SK-N-SH (cell line): ENCODE measurements around the gene SRD5A3. TPM values are rescaled to one million over a fixed set of nuclear protein-coding genes. Genes with fewer than 3 reads are reported as not detected.

Source experiments
- CTCF ChIA-PET: fragments of 300-600, 350-600 bp; formaldehyde crosslinking; extraction: SDS; loops from one replicate; lab custom pipeline; 2021; lab: Yijun Ruan, JAX
- POLR2A ChIA-PET: fragments of 350-600 bp; sonication (Branson Sonifier 250); formaldehyde crosslinking; extraction: SDS; loops from one replicate; lab custom pipeline; 2020; ENCODE audit warnings: antibody characterized with exemption, inconsistent platforms; lab: Yijun Ruan, JAX
- DNase-seq: peaks from one replicate; pipeline ENCODE4 v3.0.0; 2012
- H2AFZ ChIP-seq: fragments of 200-600 bp; sonication (generic); 2 replicates; pipeline ENCODE4 v1.8.1; 2016; ENCODE audit warnings: antibody characterized with exemption, mild to moderate bottlenecking, low read depth
- H3F3A ChIP-seq: fragments of 200-600 bp; sonication (generic); replicated peaks from 2 replicates; pipeline ENCODE3; 2016; ENCODE audit warnings: antibody characterized with exemption, mild to moderate bottlenecking; ENCODE audit not compliant: insufficient read depth
- H3K27ac ChIP-seq, 2 experiments: fragments of 200-500 bp in 1 of 2; fragments of 200-600 bp in 1 of 2; sonication (Bioruptor generic) in 1 of 2; sonication (generic), shearing (Covaris generic) in 1 of 2; 2 replicates each; pipeline versions ENCODE4 v1.5.1 to v1.6.1; 2014 to 2016; ENCODE audit warnings: low read depth in 2 of 2, inconsistent platforms in 1 of 2, low read length in 1 of 2, mild to moderate bottlenecking in 1 of 2, mixed read lengths in 1 of 2
- H3K27me3 ChIP-seq: fragments of 200-600 bp; sonication (generic), shearing (Covaris generic); 2 replicates; pipeline ENCODE4 v1.6.1; 2016; ENCODE audit warnings: mixed run types; ENCODE audit not compliant: insufficient read depth
- H3K36me3 ChIP-seq, 2 experiments: fragments of 200-500 bp in 1 of 2; fragments of 200-600 bp in 1 of 2; sonication (Bioruptor generic) in 1 of 2; sonication (generic) in 1 of 2; replicated peaks in 1 of 2; 2 replicates each; pipeline versions ENCODE3 to v1.5.1; 2014 to 2016; ENCODE audit warnings: low read length in 1 of 2, mild to moderate bottlenecking in 1 of 2; ENCODE audit not compliant: insufficient read depth in 2 of 2, control insufficient read depth in 1 of 2
- H3K4me1 ChIP-seq, 2 experiments: fragments of 200-500 bp in 1 of 2; fragments of 200-600 bp in 1 of 2; sonication (Bioruptor generic) in 1 of 2; sonication (generic), shearing (Covaris generic) in 1 of 2; 2 replicates each; pipeline versions ENCODE4 v1.5.1 to v1.6.1; 2014 to 2016; ENCODE audit warnings: low read depth in 1 of 2, low read length in 1 of 2, mixed run types in 1 of 2; ENCODE audit not compliant: insufficient read depth in 2 of 2, control insufficient read depth in 1 of 2
- H3K4me2 ChIP-seq: fragments of 200-600 bp; sonication (generic), shearing (Covaris generic); 2 replicates; pipeline ENCODE4 v1.6.1; 2017; ENCODE audit warnings: mixed run types
- H3K4me3 ChIP-seq, 2 experiments: fragments of 200-500 bp in 1 of 2; fragments of 200-600 bp in 1 of 2; sonication (Bioruptor generic) in 1 of 2; sonication (generic), shearing (Covaris generic) in 1 of 2; 2 replicates each; pipeline versions ENCODE4 v1.5.1 to v1.8.1; 2014 to 2016; ENCODE audit warnings: low read depth in 2 of 2, inconsistent platforms in 1 of 2, low read length in 1 of 2, mild to moderate bottlenecking in 1 of 2, mixed read lengths in 1 of 2, moderate library complexity in 1 of 2
- H3K79me2 ChIP-seq: fragments of 200-600 bp; sonication (generic); 2 replicates; pipeline ENCODE4 v1.8.1; 2017; ENCODE audit warnings: mild to moderate bottlenecking; ENCODE audit not compliant: insufficient read depth
- H3K9ac ChIP-seq: fragments of 200-600 bp; sonication (generic); 2 replicates; pipeline ENCODE4 v1.6.1; 2017; ENCODE audit warnings: mixed run types
- H3K9me2 ChIP-seq: fragments of 200-600 bp; sonication (generic); 2 replicates; pipeline ENCODE4 v1.6.1; 2017; ENCODE audit warnings: mixed run types
- H3K9me3 ChIP-seq: fragments of 200-600 bp; sonication (generic); 2 replicates; pipeline ENCODE4 v1.6.1; 2017; ENCODE audit warnings: mixed run types, mild to moderate bottlenecking, moderate library complexity
- H4K20me1 ChIP-seq: fragments of 200-600 bp; sonication (generic); 2 replicates; pipeline ENCODE4 v1.6.1; 2017; ENCODE audit warnings: mild to moderate bottlenecking, mixed run types; ENCODE audit not compliant: insufficient read depth
- ELF1 ChIP-seq: IDR thresholded peaks from 2 replicates; pipeline ENCODE4 v1.4.0; 2012
- EP300 ChIP-seq, 2 experiments: IDR thresholded peaks; 2 replicates each; pipeline versions ENCODE4 v1.4.0 to v1.6.1; 2012; ENCODE audit warnings: borderline replicate concordance in 1 of 2, low read depth in 1 of 2, low read length in 1 of 2
- FOSL2 ChIP-seq: IDR thresholded peaks from 2 replicates; pipeline ENCODE4 v1.4.0; 2012; ENCODE audit warnings: low read depth, mild to moderate bottlenecking, moderate library complexity, borderline replicate concordance
- GATA2 ChIP-seq: sonication (generic); formaldehyde crosslinking; IDR thresholded peaks from 2 replicates; pipeline ENCODE4 v1.5.0; 2020; ENCODE audit warnings: mild to moderate bottlenecking, missing genetic modification reagents
- MXI1 ChIP-seq: IDR thresholded peaks from 2 replicates; pipeline ENCODE4 v1.6.1; 2012; ENCODE audit warnings: mild to moderate bottlenecking, low read depth, low read length, improper control_type of control experiment
- SIN3A ChIP-seq: IDR thresholded peaks from 2 replicates; pipeline ENCODE4 v1.6.1; 2012; ENCODE audit warnings: low read depth, mild to moderate bottlenecking, low read length, moderate library complexity, borderline replicate concordance
- WGBS: methylation state at CpG from one replicate; pipeline ENCODE4 v1.1.6; 2017; ENCODE audit warnings: low lambda C conversion rate; 5-methylcytosine and 5-hydroxymethylcytosine counted together
- polyA plus RNA-seq, 3 experiments: library from polyadenylated mRNA; depleted of rRNA; stranded (reverse); fragments of >200 nt; gene quantifications; 2 replicates each; pipeline ENCODE4 v1.2.3, GENCODE V29; 2012

SRD5A3 gene
- polyA plus RNA-seq, 1 of the 3 experiments (the other 2 are of a cell fraction): 5.1 TPM

- peak; percentile 82 for TF ChIP-seq MXI1
Observed at GRCh38 chr4:55395529-55396307, 49.7 kb downstream of the SRD5A3 start, which contains the start of gene TMEM165 (continued).

- Histone ChIP-seq H3K36me3 (peaks cover 12 to 26% of the 10 kb centered on the region in 2 experiments), H2AFZ (no peak overlapping the region; the same call in 1 of the 2 replicates), H3K9me2 (no peaks in the 10 kb centered on the region), H3K9me3 (no peaks in the 10 kb centered on the region), H3K4me2 (peak overlapping the region; percentile 99), H3K27me3 (no peaks in the 10 kb centered on the region), H3K4me1 (peaks cover 0 to 5% of the 10 kb centered on the region in 2 experiments; a peak in 2 of 4 replicates), H3K9ac (peak overlapping the region; percentile 98), H3K27ac (peak overlapping the region; percentile 86 to 89), H3K4me3 (peak overlapping the region; percentile 81 to 90), H3F3A (peaks cover 11% of the 10 kb centered on the region), H4K20me1 (peaks cover 44% of the 10 kb centered on the region), H3K79me2 (peaks cover 55% of the 10 kb centered on the region)
- TF ChIP-seq EP300 (IDR thresholded peaks at IDR 0.05; ENCODE audit: borderline replicate concordance in 1 of 2, low read depth in 1 of 2, low read length in 1 of 2) (0 out of 4 replicates have a peak, but pooled peaks of 1 of the 2 experiments have one; percentile 11), SIN3A (peak; percentile 7; the same call in 1 of the 2 replicates), MXI1 (peak; percentile 53; the same call in 1 of the 2 replicates), FOSL2 (no peak), GATA2 (CRISPR knock-in tag) (no peak)
- CTCF ChIA-PET: interaction anchor here (2.4 kb wide), 1 partner anchor 50 kb away, joined by 12 read pairs; the partner anchor contains the start of gene SRD5A3
- peak; percentile 79 for DNase-seq
- under 1% methylated on average over 15 of the region's 41 CpGs for WGBS
- POLR2A ChIA-PET: interaction anchor here (0.5 to 2.3 kb wide), 9 partner anchors 9 to 1131 kb away, joined by 3 to 8 read pairs (median 4); partner anchors contain the start of genes CLOCK and SRD5A3
Observed at GRCh38 chr4:55396308-55397125, 50.5 kb downstream of the SRD5A3 start.

GRCh38 chr4:55397126-55397436 is 51.0 kb downstream of the SRD5A3 start:
- CTCF ChIA-PET: interaction anchor here (2.4 kb wide), 1 partner anchor 51 kb away, joined by 12 read pairs; the partner anchor contains the start of gene SRD5A3
- DNase-seq: peak; percentile 57
- Histone ChIP-seq H3K9me3 (no peaks in the 10 kb centered on the region), H3K27me3 (no peaks in the 10 kb centered on the region), H3K4me3 (peak overlapping the region; percentile 81 to 90), H3K4me2 (peak overlapping the region; percentile 99), H2AFZ (no peak overlapping the region), H3F3A (peaks cover 11% of the 10 kb centered on the region), H3K27ac (peak overlapping the region; percentile 86 to 89), H3K79me2 (peaks cover 60% of the 10 kb centered on the region), H4K20me1 (peaks cover 48% of the 10 kb centered on the region), H3K4me1 (peaks cover 0 to 5% of the 10 kb centered on the region in 2 experiments; a peak in 2 of 4 replicates), H3K9ac (peak overlapping the region; percentile 98), H3K9me2 (no peaks in the 10 kb centered on the region), H3K36me3 (peaks cover 13 to 30% of the 10 kb centered on the region in 2 experiments)
- TF ChIP-seq ELF1 (no peak), MXI1 (peak; percentile 45; the same call in 1 of the 2 replicates)
- POLR2A ChIA-PET: interaction anchor here (0.7 kb wide), 1 partner anchor 23 kb away, joined by 3 read pairs; no protein-coding TSS in a partner anchor
- WGBS: 4% methylated on average over 7 of the region's 7 CpGs
